ENCODE data around the gene C3orf70. TPM values are rescaled to one million over a fixed set of nuclear protein-coding genes. Genes with fewer than 3 reads are reported as not detected.

C3orf70 gene
- total RNA-seq, 2 donors from 2014 or later, result 3.1 TPM

DNA sequence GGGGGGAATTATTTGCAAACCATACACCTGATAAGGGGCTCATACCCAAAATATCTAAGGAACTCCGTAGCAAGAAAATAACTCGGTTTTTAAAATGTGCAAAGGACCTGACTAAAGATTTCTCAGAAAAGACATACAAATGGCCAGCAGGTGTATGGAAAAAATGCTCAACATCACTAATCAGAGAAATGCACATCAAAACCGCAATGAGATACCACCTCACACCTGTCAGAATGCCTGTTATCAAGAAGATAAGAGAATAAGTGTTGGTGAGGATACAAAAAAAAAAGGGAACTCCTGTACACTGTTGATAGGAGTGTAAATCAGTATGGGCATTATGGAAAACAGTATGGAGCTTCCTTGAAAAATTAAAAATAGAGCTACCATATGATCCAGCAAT is 89.4 kb downstream of the C3orf70 start:
- no peak for DNase-seq
- ATAC-seq, result no peak
- intact Hi-C loops (cut with DNase I), result no loop called here

DNA sequence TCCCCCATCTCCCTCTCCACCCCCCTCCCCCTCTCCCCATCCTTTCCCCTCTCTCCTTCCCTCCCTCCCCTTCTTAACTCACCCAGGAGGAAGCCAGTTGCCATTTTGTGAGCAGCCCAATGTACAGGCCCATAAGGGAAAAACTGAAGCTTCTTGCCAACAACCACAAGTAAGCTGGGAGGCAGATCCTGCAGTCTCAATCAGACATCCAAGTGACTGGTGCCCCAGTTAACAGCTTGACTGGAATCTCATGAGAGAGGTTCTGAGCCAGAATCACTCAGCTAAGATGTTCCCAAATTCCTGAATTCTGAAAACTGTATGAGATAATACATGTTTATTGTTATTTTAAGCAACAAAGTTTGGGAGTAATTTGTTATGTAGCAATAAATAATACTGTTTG is 90.7 kb downstream of the C3orf70 start:
- DNase-seq (no peak), ATAC-seq (peak in 1 of 2 donors; percentile 27)
- intact Hi-C loops (cut with DNase I), result no loop called here

DNA sequence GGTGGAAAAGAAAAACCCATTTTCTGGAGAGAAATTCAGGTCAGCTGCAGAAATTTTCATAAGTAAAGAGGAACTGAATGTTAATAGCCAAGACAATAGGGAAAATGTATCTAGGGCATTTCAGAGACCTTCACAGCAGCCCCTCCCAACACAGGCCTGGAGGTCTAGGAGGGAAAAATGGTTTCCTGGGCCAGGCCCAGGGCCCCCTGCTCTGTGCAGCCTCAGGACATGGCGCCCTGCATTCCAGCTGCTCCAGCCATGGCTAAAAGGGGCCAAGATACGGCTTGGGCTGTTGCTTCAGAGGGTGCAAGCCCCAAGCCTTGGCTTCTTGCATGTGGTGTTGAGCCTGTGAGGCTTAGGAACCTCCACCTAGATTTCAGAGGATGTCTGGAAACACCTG is 92.2 kb downstream of the C3orf70 start:
- intact Hi-C loops (cut with DNase I), result no loop called here
- ATAC-seq, result no peak
- DNase-seq, result no peak

DNA sequence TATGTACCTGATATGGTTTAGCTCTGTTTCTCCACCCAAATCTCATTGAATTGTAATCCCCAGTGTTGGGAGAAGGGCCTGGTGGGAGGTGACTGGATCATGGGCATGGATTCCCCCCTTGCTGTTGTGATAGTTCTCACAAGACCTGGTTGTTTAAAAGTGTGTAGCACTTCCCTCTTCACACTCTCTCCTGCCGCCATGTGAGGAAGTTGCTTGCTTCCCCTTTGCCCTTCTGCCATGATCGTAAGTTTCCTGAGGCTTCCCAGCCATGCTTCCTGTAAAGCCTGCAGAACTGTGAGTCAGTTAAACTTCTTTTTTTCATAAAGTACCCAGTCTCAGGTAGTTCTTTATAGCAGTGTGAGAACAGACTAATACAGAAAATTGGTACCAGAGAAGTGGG is 93.1 kb downstream of the C3orf70 start:
- DNase-seq, result no peak
- intact Hi-C loops (cut with DNase I), result no loop called here
- ATAC-seq, result peak in 1 of 2 donors; percentile 49

DNA sequence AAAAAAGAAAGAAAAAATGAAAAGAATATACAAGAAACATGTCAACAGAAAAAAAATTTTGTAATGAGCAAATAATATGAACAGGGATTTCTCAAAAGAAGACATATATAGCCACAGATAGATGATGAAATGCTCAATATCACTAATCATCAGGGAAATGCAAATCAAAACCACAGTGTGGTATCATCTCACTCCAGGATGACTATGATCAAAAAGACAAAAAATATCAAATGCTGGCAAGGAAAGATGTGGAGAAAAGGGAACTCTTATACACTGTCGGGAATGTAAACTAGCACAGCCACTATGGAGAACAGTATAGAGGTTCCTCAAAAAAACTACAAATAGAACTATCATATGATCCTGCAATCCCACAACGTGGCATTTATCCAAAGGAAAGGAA is 94.1 kb downstream of the C3orf70 start:
- intact Hi-C loops (cut with DNase I), result no loop called here
- peak in 1 of 2 donors; percentile 38 for ATAC-seq
- no peak for DNase-seq

DNA sequence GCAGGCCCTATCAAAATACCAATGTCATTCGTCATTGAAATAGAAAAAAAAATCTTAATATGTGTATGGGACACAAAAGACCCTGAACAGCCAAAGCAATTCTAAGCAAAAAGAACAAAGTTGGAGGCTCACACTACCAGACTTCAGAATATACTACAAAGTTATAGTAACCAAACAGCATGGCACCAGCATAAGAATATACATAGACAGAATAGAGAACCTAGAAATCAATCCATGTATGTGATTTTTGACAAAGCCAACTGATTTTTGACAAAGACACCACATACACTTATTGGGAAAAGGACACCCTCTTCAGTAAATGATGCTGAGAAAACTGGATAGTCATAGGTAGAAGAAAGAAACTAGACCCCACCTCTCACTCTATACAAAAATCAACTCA is 95.0 kb downstream of the C3orf70 start:
- DNase-seq, result no peak
- ATAC-seq, result no peak
- intact Hi-C loops (cut with DNase I), result no loop called here

DNA sequence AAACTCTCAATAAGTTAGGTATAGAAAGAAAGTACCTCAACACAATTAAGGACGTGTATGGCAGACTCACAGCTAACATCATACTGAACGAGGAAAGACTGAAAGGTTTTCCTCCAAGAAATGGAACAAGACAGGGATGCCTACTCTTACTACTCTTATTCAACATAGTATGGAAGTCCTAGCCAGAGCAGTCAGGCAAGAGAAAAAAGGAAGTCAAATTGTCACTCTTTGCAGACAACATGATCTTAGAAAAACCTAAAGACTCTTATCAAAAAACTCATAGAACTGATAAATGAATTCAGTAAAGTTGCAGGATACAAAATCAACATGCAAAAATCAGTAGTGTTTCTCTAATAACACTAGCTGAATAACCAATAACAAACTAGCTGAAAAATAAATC is 96.0 kb downstream of the C3orf70 start:
- intact Hi-C loops (cut with DNase I), result no loop called here
- no peak for ATAC-seq

DNA sequence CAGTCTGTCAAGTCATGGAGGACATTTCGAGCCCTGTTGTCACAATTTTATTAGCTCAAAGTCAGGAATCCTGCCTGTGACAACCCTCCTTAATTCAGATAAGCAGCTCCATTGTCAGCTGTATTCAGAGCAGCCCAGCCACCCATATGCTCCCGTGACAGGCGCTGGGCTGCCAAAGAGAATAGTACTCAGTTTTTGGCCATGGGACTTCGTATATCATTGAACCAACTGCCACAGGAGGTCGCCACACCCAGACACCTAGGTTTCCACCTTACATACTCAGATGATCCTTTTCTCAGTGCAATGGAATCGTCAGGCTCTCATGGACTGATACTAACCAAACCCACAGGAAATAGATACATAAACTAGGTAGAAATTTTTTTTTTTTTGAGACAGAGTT is 100.2 kb downstream of the C3orf70 start:
- ATAC-seq, result no peak
- intact Hi-C loops (cut with DNase I), result no loop called here
- no peak for DNase-seq

More for the DNA sequence above, 96.0 kb downstream of the C3orf70 start:
- DNase-seq, result no peak

DNA sequence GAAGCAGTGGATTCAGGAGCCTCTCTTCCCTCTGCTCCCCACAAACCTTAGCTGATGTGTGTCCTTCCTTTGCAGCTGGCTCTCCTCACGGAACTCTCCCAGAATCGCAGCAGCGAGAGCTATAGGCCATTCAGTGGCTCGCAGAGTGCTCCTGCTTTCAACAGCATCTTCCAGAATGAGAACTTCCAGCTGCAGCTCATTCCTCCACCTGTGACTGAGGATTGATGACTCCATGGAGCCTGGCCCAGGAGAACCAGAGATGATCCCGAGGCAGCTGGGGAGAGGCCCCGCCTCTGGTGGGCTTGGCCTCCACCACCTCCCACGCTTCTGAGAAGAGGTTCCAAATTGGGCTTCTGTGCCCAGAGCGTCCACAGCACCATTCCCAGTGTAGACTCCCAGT is 101.1 kb downstream of the C3orf70 start:
- no peak for ATAC-seq
- intact Hi-C loops (cut with DNase I), result no loop called here
- DNase-seq, result no peak

DNA sequence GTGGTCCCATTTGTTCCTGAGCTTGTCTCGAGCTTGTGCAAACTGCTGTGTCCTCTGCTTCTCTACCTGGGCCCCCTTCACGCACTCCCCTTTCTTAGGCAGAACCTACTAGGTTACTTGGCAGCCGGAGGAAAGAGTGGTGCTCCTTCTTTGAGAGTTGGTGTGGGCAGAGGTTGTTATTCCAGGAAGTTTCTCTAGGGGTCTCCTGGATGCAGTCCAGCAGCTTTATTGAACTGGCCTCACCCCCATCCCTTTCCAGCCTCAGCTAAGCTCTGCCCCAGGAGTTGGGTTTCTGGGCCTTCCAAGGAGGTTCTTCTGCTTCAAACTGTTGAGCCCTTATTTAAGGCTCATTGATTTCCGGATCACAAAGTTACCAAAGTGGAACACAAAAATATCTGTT is 103.2 kb downstream of the C3orf70 start:
- DNase-seq (no peak), ATAC-seq (no peak)
- intact Hi-C loops (cut with DNase I), result no loop called here

DNA sequence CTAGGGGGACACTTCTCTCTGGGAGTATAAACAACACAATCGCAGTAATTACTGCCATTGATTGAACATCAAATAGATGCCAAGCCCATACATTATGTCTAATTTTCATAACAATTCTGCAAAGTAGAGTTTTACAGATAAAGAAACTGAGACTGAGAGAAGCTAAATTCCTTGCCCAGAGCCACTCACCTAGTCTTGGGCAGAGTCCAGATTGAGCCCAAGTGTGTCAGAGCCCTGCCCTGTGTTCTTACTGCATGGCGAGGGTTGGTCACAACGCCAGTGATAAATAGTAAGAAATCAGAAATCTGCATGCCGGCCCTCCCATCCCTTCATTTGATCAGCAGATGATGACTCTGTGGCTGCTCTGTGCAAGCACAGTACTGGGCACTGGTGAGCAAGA is 106.3 kb downstream of the C3orf70 start:
- ATAC-seq (no peak), DNase-seq (no peak)
- intact Hi-C loops (cut with DNase I), result no loop called here

DNA sequence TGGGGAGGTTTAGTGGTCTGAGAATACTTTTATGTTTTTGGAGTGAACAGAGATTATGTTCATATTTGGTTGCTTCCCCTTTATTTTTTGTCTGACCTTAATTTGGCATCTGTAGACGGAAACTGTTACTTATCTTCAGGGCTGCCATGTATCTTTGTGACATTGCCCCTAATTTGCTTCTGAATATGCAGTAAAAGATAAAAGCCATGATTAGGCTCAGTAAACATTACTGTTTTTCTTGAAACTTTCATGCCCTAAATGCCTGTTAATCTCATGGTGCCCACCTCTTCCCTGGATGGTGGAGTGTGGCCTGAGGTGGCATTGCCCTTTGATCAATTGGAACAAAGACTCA is 106.7 kb downstream of the C3orf70 start:
- DNase-seq (no peak), ATAC-seq (no peak)
- intact Hi-C loops (cut with DNase I), result no loop called here

DNA sequence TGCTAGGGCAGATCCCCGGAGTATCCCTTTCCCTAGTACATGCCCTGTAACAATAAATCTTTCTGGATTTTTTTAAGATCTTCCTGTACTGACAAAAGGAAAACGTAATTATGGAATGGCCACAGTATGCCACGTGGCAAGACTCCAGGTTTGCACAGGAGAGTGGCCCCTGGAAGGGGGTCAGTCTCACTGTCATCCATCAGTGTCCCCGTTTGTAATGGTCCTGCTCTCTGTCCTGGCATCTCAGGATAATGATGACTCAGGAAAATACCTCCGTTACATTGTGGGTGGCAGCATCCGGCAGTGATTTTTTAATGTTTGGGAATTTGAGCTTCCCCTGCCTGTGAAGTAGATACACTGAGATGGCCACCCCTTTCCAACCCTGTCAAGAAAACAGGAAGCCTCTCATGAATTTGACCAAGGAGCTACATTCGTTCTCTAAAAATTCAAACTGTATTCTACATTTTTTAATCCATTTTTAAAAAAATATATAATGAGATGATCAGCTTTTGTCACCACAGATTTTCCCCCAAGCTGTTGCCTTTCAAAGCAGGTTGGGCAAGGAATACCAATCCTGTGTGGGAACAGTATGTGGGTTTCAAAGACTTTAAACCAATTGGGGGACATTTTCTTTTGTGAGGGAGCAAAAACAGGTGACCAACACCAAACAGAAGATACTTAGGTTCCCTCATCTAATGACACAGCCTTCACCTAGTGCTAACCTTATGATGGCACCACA is 110.4 kb downstream of the C3orf70 start:
- DNase-seq, result no peak
- no peak for ATAC-seq
- intact Hi-C loops (cut with DNase I), result no loop called here

DNA sequence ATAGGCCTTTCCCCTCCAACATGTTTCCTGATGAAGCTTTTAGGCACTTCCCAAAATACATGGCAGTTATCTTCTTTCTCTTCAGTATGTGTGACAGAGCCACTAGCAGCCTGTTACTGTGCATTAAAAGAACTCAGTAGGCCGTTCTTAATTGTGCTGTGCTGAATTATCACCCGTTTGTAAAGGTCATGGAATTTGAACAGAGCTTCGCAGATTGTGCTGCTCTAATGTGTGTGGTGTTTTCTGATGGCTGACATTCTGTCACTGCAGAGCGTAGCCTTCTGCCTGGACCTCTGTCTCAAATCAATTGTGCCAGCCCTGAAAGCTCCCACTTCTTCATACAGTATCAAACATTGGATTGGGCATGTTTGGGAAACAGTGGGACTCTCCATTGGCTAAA is 111.3 kb downstream of the C3orf70 start:
- ATAC-seq, result no peak
- DNase-seq, result no peak
- intact Hi-C loops (cut with DNase I), result no loop called here

DNA sequence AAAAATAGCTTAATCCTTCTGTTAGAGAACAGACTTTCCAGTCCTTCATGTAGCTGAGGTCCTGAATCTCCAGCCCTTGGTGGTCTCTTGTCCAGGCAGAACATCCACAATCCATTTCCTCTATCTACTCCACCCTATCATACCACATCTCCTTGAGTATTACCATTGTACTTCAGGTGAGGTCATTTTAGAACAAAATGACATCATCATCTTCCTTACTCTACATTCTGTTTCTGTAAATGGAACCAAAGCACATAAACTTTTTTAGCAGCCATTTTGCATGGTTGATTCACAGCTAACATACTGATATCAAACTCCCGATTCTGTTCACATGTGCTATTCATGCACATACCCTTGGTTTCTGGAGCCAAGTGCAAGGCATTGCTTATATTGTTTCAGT is 112.4 kb downstream of the C3orf70 start:
- no peak for DNase-seq
- intact Hi-C loops (cut with DNase I), result no loop called here

DNA sequence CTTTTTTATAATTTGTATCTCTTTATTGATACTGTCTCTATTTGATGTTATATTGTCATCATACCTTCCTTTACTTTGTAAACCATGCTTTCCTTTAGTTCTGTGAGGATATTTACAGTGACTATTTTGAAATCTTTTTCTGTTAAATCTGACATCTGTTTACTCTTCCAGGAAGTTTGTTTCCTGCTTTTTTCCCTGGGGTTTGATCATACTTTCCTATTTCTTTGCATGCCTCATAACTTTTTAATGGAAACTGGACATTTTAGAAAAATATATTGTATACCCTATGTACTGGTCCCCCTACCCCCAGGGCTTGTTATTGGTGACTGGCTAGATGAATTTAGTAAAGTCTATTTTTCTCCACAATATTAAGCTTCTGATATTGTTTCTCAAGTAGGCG is 115.1 kb downstream of the C3orf70 start:
- intact Hi-C loops (cut with DNase I), result no loop called here
- no peak for ATAC-seq
- DNase-seq, result no peak

More for the DNA sequence above, 112.4 kb downstream of the C3orf70 start:
- no peak for ATAC-seq

DNA sequence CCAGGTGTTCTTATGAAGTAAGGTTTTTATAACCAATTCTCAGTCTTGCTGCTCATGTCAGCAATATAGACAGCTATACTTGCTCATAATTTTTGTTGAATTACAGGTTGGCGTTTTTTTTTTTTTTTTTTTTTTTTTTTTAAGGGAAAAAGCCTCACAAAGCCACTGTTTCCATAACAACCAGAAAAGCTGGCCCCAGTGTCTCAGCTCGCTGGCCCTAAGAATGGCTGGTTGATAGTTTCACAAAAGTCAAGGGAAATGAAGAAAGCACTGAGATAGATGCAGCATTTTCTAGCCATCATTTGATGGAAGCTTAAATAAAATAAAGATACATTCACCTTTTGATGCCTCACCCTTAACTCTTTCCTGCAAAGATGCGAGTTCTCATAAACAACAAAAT is 121.9 kb downstream of the C3orf70 start:
- intact Hi-C loops (cut with DNase I), result no loop called here
- ATAC-seq, result no peak
- DNase-seq, result no peak

DNA sequence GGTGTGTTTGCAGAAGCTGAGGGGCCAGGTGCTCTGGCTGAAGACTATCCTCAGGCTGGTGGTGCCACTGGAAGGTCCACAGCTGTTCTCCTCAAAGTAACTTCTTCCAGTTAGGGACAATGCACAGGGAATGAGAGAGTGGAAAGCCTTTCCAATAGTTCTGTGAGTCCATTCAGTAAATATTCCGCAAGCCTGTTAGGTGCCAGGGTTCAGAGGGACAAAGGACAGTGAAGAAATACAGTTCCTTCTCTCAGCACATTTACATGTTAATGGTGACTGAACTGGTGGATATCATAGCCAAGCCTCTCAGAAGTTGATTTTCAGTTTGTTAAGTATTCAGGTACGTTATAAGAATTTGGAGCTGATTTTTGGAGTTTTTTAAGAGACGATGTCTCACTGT is 122.5 kb downstream of the C3orf70 start:
- intact Hi-C loops (cut with DNase I), result no loop called here
- DNase-seq (no peak), ATAC-seq (no peak)

DNA sequence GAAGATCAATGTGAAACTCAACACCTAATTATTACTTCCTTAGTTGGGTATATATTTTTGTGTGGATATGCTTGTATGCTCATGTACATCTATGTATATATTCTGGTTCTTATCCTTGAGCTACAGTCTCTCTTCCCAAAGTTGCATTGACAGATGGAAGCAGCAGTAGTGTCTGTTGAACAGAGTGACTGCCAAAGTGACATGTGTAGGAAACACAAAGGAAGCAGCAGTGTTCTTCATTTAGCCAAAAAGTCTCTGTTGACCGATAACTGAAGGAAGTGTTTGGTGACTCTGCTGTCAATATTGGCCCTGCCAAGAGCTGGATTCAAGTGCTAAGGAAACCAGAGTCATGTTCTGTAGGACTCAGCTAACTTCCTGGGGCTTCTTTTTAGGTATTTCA is 123.8 kb downstream of the C3orf70 start:
- ATAC-seq, result no peak
- intact Hi-C loops (cut with DNase I), result no loop called here
- DNase-seq, result no peak

DNA sequence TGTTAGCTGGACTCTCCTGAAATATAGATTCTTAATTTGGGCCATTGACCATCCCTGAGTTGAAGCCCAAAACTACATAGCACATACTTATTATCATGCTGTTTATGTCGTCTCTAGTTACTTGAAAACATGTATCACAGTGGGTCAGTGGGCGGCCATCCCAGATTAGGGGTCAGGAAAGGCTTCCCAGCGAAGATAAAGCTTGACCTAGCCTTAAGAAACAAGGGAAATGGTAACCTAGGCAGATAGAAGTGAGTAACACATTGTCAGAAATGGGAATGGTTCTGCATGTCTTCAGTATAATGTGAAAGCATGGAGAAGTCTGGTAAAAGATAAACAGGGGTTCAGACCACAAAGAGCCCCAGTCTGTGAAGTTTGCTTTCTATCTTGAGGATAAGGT is 124.7 kb downstream of the C3orf70 start:
- ATAC-seq (no peak), DNase-seq (no peak)
- intact Hi-C loops (cut with DNase I), result no loop called here

Data from left cardiac atrium (tissue), 4 donors.